ENCODE data around the gene MORN4. TPM values are rescaled to one million over a fixed set of nuclear protein-coding genes. Genes with fewer than 3 reads are reported as not detected.
A peak's percentile ranks its signal among the peaks of the same experiment; 100 is the strongest.

Gene MORN4
- total RNA-seq, 2 experiments from 2014 or later: 2.4 to 5.4 TPM

GRCh38 chr10:97679594-97679993, 46.3 kb upstream of the MORN4 start:
- H2AFZ ChIP-seq (ENCODE audit: low read length): no peak overlapping the region
- H4K20me1 ChIP-seq (ENCODE audit: insufficient read depth, low read length): no peaks in the 10 kb centered on the region
- ChIA-PET POLR2A (interaction anchor here (0.6 to 1.3 kb wide), 3 partner anchors 7 to 111 kb away, joined by 3 read pairs; partner anchors contain the start of gene AVPI1), CTCF (ENCODE audit: unreplicated experiment) (no interaction called here)
- H3K4me2 ChIP-seq (ENCODE audit: low read length): no peak overlapping the region
- H3K4me1 ChIP-seq (ENCODE audit: insufficient read depth, low read length, poor library complexity, severe bottlenecking): peaks cover 9% of the 10 kb centered on the region
- BruUV-seq (replicated peaks): no TSS peak
- no peak for DNase-seq (ENCODE audit: low spot score)
- H3K4me3 ChIP-seq (ENCODE audit: low read depth, low read length, poor library complexity, severe bottlenecking): no peak overlapping the region
- no peak overlapping the region for H3K27ac ChIP-seq (ENCODE audit: low read depth, low read length, poor library complexity, severe bottlenecking)
- no peak for TF ChIP-seq CTCF (conservative IDR thresholded peaks at IDR 0.05; ENCODE audit: low read length)
- intact Hi-C loops (cut with micrococcal nuclease; ENCODE audit: unreplicated experiment): no loop called here
- H3K9me2 ChIP-seq (ENCODE audit: insufficient read depth, low read length): no peaks in the 10 kb centered on the region
- H3K36me3 ChIP-seq (ENCODE audit: insufficient read depth, low read length): peaks cover 15% of the 10 kb centered on the region; the same call in 1 of the 2 replicates
- no peaks in the 10 kb centered on the region for H3K9me3 ChIP-seq (ENCODE audit: low read length)
- H3K79me2 ChIP-seq (ENCODE audit: insufficient read depth, low read depth, low read length): no peaks in the 10 kb centered on the region

- Histone ChIP-seq H4K20me1 (ENCODE audit: insufficient read depth, low read length) (no peaks in the 10 kb centered on the region), H3K9me2 (ENCODE audit: insufficient read depth, low read length) (no peaks in the 10 kb centered on the region), H3K27ac (ENCODE audit: low read depth, low read length, poor library complexity, severe bottlenecking) (no peak overlapping the region), H3K36me3 (ENCODE audit: insufficient read depth, low read length) (peaks cover 24% of the 10 kb centered on the region), H3K4me1 (ENCODE audit: insufficient read depth, low read length, poor library complexity, severe bottlenecking) (peaks cover 9% of the 10 kb centered on the region), H3K4me3 (ENCODE audit: low read depth, low read length, poor library complexity, severe bottlenecking) (no peak overlapping the region), H3K9me3 (ENCODE audit: low read length) (no peaks in the 10 kb centered on the region), H3K4me2 (ENCODE audit: low read length) (peak overlapping the region; percentile 25; the same call in 1 of the 2 replicates), H3K79me2 (ENCODE audit: insufficient read depth, low read depth, low read length) (no peaks in the 10 kb centered on the region), H2AFZ (ENCODE audit: low read length) (no peak overlapping the region)
- ChIA-PET CTCF (ENCODE audit: unreplicated experiment) (interaction anchor here (0.5 to 2.7 kb wide), 3 partner anchors 10 to 60 kb away, joined by 3 to 10 read pairs (median 4); partner anchors contain the start of genes AVPI1 and ZFYVE27), POLR2A (interaction anchor here (1.2 kb wide), 1 partner anchor 9 kb away, joined by 3 read pairs; no protein-coding TSS in a partner anchor)
- TF ChIP-seq CTCF (conservative IDR thresholded peaks at IDR 0.05; ENCODE audit: low read length) (peak; percentile 84), EZH2phosphoT487 (IDR thresholded peaks at IDR 0.05; ENCODE audit: borderline replicate concordance, low read depth, low read length) (no peak)
- peak; percentile 69 for DNase-seq (ENCODE audit: low spot score)
- intact Hi-C loops (cut with micrococcal nuclease; ENCODE audit: unreplicated experiment): loop anchor here (1.0 kb wide), 1 partner anchor 54 kb away; no protein-coding TSS in a partner anchor
- no TSS peak for BruUV-seq (replicated peaks)
Observed at GRCh38 chr10:97676770-97677581, 43.7 kb upstream of the MORN4 start.

DNA sequence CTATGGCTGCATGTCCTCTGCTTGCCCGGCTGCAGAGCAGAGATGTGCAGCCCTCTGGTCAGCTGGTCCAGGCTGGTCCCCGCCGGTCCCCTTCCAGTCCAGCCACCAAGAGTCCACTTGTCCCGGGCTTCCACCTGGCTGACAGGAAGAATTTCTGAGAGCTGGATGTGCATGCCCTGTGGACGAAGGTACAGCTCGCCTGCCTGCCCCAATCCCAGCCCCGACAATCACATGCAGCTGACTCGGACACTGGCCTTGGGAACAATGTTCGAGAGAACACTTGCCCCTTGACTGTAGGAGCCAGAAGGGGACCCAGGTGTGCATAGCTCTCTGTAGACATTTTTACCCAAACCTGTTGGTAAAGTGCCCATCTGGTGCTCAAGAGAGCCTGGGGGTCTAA, 41.9 kb upstream of the MORN4 start:
- DNase-seq (ENCODE audit: low spot score): no peak
- H3K9me2 ChIP-seq (ENCODE audit: insufficient read depth, low read length): no peaks in the 10 kb centered on the region
- intact Hi-C loops (cut with micrococcal nuclease; ENCODE audit: unreplicated experiment): no loop called here
- H3K36me3 ChIP-seq (ENCODE audit: insufficient read depth, low read length): peaks cover 27% of the 10 kb centered on the region
- no peak overlapping the region for H3K4me3 ChIP-seq (ENCODE audit: low read depth, low read length, poor library complexity, severe bottlenecking)
- H3K27ac ChIP-seq (ENCODE audit: low read depth, low read length, poor library complexity, severe bottlenecking): no peak overlapping the region
- TF ChIP-seq EZH2phosphoT487 (IDR thresholded peaks at IDR 0.05; ENCODE audit: borderline replicate concordance, low read depth, low read length): no peak
- TF ChIP-seq CTCF (conservative IDR thresholded peaks at IDR 0.05; ENCODE audit: low read length): no peak
- H3K4me2 ChIP-seq (ENCODE audit: low read length): no peak overlapping the region
- ChIA-PET CTCF (ENCODE audit: unreplicated experiment) (no interaction called here), POLR2A (no interaction called here)
- no TSS peak for BruUV-seq (replicated peaks)
- peaks cover 9% of the 10 kb centered on the region for H3K4me1 ChIP-seq (ENCODE audit: insufficient read depth, low read length, poor library complexity, severe bottlenecking)
- no peak overlapping the region for H2AFZ ChIP-seq (ENCODE audit: low read length)
- no peaks in the 10 kb centered on the region for H3K9me3 ChIP-seq (ENCODE audit: low read length)
- H4K20me1 ChIP-seq (ENCODE audit: insufficient read depth, low read length): no peaks in the 10 kb centered on the region
- H3K79me2 ChIP-seq (ENCODE audit: insufficient read depth, low read depth, low read length): no peaks in the 10 kb centered on the region
